Effector memory CD8-positive, alpha-beta T cell (primary cell): ENCODE data around the gene ZSWIM6.

Experiments
- ATAC-seq: fragments of 150-1000 bp; cut with Tn5 transposase; replicated peaks from 2 replicates; pipeline ENCODE4 v1.10.0; 2021; ENCODE audit warnings: mild to moderate bottlenecking, moderate library complexity
- DNase-seq, 3 experiments: peaks; one replicate each; pipeline ENCODE4 v3.0.0; 2021
- H3K27ac Mint-ChIP-seq, 2 donors: one replicate each; pipeline ENCODE4 v1.8.0; 2022; ENCODE audit warnings: mild to moderate bottlenecking in 2 of 2, mixed read lengths in 2 of 2, moderate library complexity in 2 of 2
- H3K27me3 Mint-ChIP-seq, 2 donors: one replicate each; pipeline ENCODE4 v1.8.0; 2022; ENCODE audit warnings: mixed read lengths in 2 of 2
- H3K36me3 Mint-ChIP-seq: one replicate; pipeline ENCODE4 v1.8.0; 2022; ENCODE audit warnings: mild to moderate bottlenecking, moderate library complexity, mixed read lengths; ENCODE audit not compliant: insufficient read depth
- H3K4me1 Mint-ChIP-seq, 2 donors: one replicate each; pipeline ENCODE4 v1.8.0; 2022; ENCODE audit warnings: low read depth in 2 of 2, mixed read lengths in 2 of 2
- H3K4me3 Mint-ChIP-seq, 2 donors: one replicate each; pipeline ENCODE4 v1.8.0; 2022; ENCODE audit warnings: mild to moderate bottlenecking in 2 of 2, mixed read lengths in 2 of 2, moderate library complexity in 2 of 2
- H3K9me3 Mint-ChIP-seq, 2 donors: one replicate each; pipeline ENCODE4 v1.8.0; 2022; ENCODE audit warnings: mixed read lengths in 2 of 2

ZSWIM6 gene

GRCh38 chr5:61298580-61298979 is 33.5 kb upstream of the ZSWIM6 start:
- H3K4me3 Mint-ChIP-seq, result no peak overlapping the region
- H3K27ac Mint-ChIP-seq, result no peak overlapping the region
- H3K27me3 Mint-ChIP-seq, result peaks cover 0 to 16% of the 10 kb centered on the region in 2 donors
- H3K36me3 Mint-ChIP-seq, result peaks cover 3% of the 10 kb centered on the region
- no peaks in the 10 kb centered on the region for H3K9me3 Mint-ChIP-seq
- no peaks in the 10 kb centered on the region for H3K4me1 Mint-ChIP-seq
- DNase-seq (no peak), ATAC-seq (no peak)

- H3K27ac Mint-ChIP-seq, result no peak overlapping the region
- ATAC-seq, result no peak
- no peaks in the 10 kb centered on the region for H3K4me1 Mint-ChIP-seq
These were observed 32.8 kb upstream of the ZSWIM6 start for GRCh38 chr5:61299261-61299681.

DNA sequence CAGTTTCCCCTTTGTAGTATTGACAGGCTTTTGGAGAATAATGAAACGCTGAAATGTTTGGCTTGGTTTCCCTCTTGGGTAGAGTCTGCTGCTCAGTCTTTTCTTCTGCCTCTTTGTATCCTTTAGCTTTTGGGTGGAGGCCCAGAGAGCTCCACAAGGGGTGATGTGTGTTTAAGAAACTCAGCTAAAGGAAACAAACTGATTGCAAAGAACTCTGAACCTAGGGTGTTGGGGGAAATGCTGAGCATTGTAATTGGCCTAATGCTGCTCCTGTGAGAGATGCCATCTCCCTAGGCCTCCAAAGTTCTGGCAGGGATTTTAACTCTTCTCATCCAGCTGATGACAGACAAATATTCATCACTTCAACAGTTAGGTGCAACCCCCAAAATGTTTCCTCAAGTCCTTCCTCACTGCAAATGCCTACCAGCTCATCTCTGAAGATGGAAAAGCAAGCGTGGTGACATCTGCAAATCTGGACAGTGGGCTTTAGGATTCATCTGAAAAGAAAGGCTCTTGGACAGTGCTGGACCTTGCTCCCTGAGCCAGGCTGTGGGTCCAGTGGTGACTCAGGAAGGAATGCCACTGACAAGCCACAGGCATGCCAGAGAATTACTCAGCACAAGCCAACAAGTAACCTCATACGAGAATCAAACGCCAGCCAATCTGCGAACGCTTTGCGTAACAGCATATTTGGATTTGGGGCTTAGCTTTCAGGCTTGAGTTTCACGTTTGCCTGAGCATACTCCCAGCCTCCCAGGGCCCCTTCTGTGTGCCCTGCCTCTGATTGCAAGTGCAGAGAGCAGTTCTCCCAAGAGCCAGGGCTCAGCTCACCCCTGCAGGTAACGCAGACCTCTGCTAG is 30.5 kb upstream of the ZSWIM6 start:
- Mint-ChIP-seq H3K9me3 (no peaks in the 10 kb centered on the region), H3K4me3 (no peak overlapping the region), H3K36me3 (peaks cover 3% of the 10 kb centered on the region), H3K27ac (no peak overlapping the region), H3K27me3 (peaks cover 14 to 25% of the 10 kb centered on the region in 2 donors), H3K4me1 (peaks cover 0 to 3% of the 10 kb centered on the region in 2 donors)
- ATAC-seq (no peak), DNase-seq (no peak)

More at GRCh38 chr5:61299261-61299681, 32.8 kb upstream of the ZSWIM6 start:
- Mint-ChIP-seq H3K9me3 (no peaks in the 10 kb centered on the region), H3K36me3 (peaks cover 3% of the 10 kb centered on the region), H3K4me3 (no peak overlapping the region), H3K27me3 (peaks cover 0 to 19% of the 10 kb centered on the region in 2 donors)
- DNase-seq, result no peak

- peaks cover 3% of the 10 kb centered on the region for H3K36me3 Mint-ChIP-seq
- peaks cover 19 to 30% of the 10 kb centered on the region in 2 donors for H3K27me3 Mint-ChIP-seq
- H3K4me1 Mint-ChIP-seq, result peaks cover 0 to 3% of the 10 kb centered on the region in 2 donors
- H3K9me3 Mint-ChIP-seq, result no peaks in the 10 kb centered on the region
- no peak overlapping the region for H3K4me3 Mint-ChIP-seq
- ATAC-seq, result no peak
- no peak overlapping the region for H3K27ac Mint-ChIP-seq
- no peak for DNase-seq
These were observed 29.9 kb upstream of the ZSWIM6 start for GRCh38 chr5:61302200-61302563.

GRCh38 chr5:61303346-61303745 is 28.7 kb upstream of the ZSWIM6 start:
- ATAC-seq, result no peak
- Mint-ChIP-seq H3K4me1 (peaks cover 0 to 3% of the 10 kb centered on the region in 2 donors), H3K9me3 (no peaks in the 10 kb centered on the region), H3K27ac (no peak overlapping the region), H3K4me3 (no peak overlapping the region), H3K27me3 (peaks cover 22 to 42% of the 10 kb centered on the region in 2 donors), H3K36me3 (peaks cover 3% of the 10 kb centered on the region)
- DNase-seq, result no peak

- DNase-seq, result no peak
- H3K9me3 Mint-ChIP-seq, result no peaks in the 10 kb centered on the region
- H3K36me3 Mint-ChIP-seq, result peaks cover 3% of the 10 kb centered on the region
- peak; percentile 50 for ATAC-seq
- H3K27me3 Mint-ChIP-seq, result peaks cover 35 to 56% of the 10 kb centered on the region in 2 donors
- H3K4me3 Mint-ChIP-seq, result no peak overlapping the region
- H3K27ac Mint-ChIP-seq, result no peak overlapping the region
- peaks cover 0 to 3% of the 10 kb centered on the region in 2 donors for H3K4me1 Mint-ChIP-seq
These were observed 27.3 kb upstream of the ZSWIM6 start for GRCh38 chr5:61304590-61305381.

DNA sequence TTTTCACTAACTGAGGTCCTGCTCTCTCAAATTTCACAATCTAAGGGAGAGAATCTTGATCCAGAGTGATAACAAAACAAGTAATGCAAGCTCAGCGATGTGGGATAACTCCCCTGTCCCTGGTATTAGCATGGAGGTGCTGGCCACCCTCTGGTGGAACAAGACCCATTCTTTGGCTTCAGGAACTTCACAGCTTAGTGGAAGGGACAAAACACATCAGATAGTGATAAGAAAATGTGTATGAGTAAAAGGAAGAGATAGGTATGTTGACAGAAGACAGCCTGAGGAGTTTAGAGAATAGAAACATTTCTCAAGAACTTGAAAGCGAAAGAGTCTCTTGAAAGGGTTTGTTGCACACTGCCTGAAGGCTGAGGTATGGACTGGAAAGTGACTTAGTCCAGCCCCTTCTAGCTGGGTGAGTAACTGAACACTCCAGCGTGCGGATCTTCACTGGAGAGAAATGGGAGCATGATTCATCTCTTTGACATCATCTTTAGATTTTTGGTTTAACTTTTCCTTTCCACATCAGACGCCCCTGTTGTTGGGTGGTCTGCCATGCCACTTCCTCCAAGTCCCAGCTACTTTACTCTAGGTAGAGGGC is 25.4 kb upstream of the ZSWIM6 start:
- Mint-ChIP-seq H3K4me1 (peaks cover 0 to 3% of the 10 kb centered on the region in 2 donors), H3K27ac (no peak overlapping the region), H3K4me3 (no peak overlapping the region), H3K9me3 (no peaks in the 10 kb centered on the region), H3K36me3 (no peaks in the 10 kb centered on the region), H3K27me3 (peaks cover 37 to 70% of the 10 kb centered on the region in 2 donors)
- DNase-seq (no peak), ATAC-seq (no peak)

DNA sequence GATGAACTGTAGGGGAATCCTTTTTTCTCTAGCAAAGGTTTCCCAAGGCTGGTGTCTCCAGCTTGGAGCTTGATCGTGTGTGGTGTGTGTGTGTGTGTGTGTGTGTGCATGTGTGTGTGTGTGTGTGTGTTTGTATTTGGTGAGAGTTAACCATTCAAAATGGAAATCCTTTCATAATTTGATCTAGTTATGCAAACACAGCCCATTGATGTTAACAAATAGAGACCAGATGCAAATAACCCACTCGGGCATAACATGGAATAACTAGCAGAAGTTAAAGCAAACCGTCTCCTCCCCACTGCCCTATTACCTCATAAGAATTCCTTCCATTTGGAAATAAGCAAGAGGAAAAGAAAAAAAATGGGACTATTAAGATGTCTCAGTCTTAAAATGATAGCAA is 24.9 kb upstream of the ZSWIM6 start:
- peaks cover 37 to 70% of the 10 kb centered on the region in 2 donors for H3K27me3 Mint-ChIP-seq
- no peak overlapping the region for H3K4me3 Mint-ChIP-seq
- no peak for ATAC-seq
- H3K27ac Mint-ChIP-seq, result no peak overlapping the region
- no peak for DNase-seq
- no peaks in the 10 kb centered on the region for H3K9me3 Mint-ChIP-seq
- H3K4me1 Mint-ChIP-seq, result peaks cover 0 to 3% of the 10 kb centered on the region in 2 donors
- no peaks in the 10 kb centered on the region for H3K36me3 Mint-ChIP-seq

DNA sequence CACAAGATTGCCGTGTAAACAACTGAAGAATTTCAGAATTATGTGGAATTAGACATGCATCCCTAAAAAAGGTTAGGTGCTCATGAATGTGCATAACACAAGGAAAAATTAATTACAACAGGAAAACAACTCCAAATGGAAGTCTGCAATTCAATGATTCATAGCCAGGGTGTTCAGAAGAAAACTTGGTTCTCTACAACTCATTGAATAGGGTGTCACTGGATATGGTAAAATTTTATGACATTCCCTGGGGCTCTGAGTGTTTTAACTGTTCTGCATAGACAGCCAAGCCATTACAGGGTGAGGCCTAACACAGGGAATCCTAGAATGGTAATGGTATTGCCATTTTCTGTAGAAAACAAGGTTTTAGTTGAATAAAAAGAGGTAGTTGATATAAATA is 24.4 kb upstream of the ZSWIM6 start:
- no peak for ATAC-seq
- H3K27ac Mint-ChIP-seq, result no peak overlapping the region
- H3K4me1 Mint-ChIP-seq, result peaks cover 0 to 3% of the 10 kb centered on the region in 2 donors
- H3K9me3 Mint-ChIP-seq, result no peaks in the 10 kb centered on the region
- DNase-seq, result no peak
- H3K4me3 Mint-ChIP-seq, result no peak overlapping the region
- H3K36me3 Mint-ChIP-seq, result no peaks in the 10 kb centered on the region
- H3K27me3 Mint-ChIP-seq, result peaks cover 40 to 70% of the 10 kb centered on the region in 2 donors

GRCh38 chr5:61308712-61309111 is 23.3 kb upstream of the ZSWIM6 start:
- Mint-ChIP-seq H3K27ac (no peak overlapping the region), H3K27me3 (peaks cover 43 to 70% of the 10 kb centered on the region in 2 donors), H3K4me1 (peaks cover 0 to 3% of the 10 kb centered on the region in 2 donors), H3K9me3 (no peaks in the 10 kb centered on the region), H3K36me3 (no peaks in the 10 kb centered on the region), H3K4me3 (no peak overlapping the region)
- ATAC-seq (no peak), DNase-seq (no peak)

- H3K27ac Mint-ChIP-seq, result no peak overlapping the region
- no peaks in the 10 kb centered on the region for H3K9me3 Mint-ChIP-seq
- no peaks in the 10 kb centered on the region for H3K36me3 Mint-ChIP-seq
- ATAC-seq (no peak), DNase-seq (no peak)
- peaks cover 0 to 3% of the 10 kb centered on the region in 2 donors for H3K4me1 Mint-ChIP-seq
- H3K4me3 Mint-ChIP-seq, result no peak overlapping the region
- H3K27me3 Mint-ChIP-seq, result peaks cover 43 to 68% of the 10 kb centered on the region in 2 donors
These were observed 22.9 kb upstream of the ZSWIM6 start for GRCh38 chr5:61309115-61309514.

GRCh38 chr5:61311056-61311610 is 20.9 kb upstream of the ZSWIM6 start:
- Mint-ChIP-seq H3K27ac (no peak overlapping the region), H3K4me3 (no peak overlapping the region), H3K27me3 (peaks cover 47 to 50% of the 10 kb centered on the region in 2 donors), H3K4me1 (peaks cover 0 to 2% of the 10 kb centered on the region in 2 donors), H3K9me3 (no peaks in the 10 kb centered on the region), H3K36me3 (no peaks in the 10 kb centered on the region)
- DNase-seq (no peak), ATAC-seq (no peak)
